HEK293 (cell line): ENCODE measurements around the gene LRRC8D.

Experiments used
- FEZF1 ChIP-seq: fragments of 450-650 bp; formaldehyde crosslinking; IDR thresholded peaks from 2 replicates; pipeline ENCODE4 v1.5.1; 2016; ENCODE audit warnings: missing biosample characterization, missing genetic modification characterization
- GLIS2 ChIP-seq: fragments of 450-650 bp; formaldehyde crosslinking; IDR thresholded peaks from 2 replicates; pipeline ENCODE4 v1.5.1; 2016; ENCODE audit warnings: missing biosample characterization, missing genetic modification characterization
- INSM2 ChIP-seq: fragments of 450-650 bp; formaldehyde crosslinking; IDR thresholded peaks from 2 replicates; pipeline ENCODE4 v1.5.1; 2016; ENCODE audit warnings: missing biosample characterization, missing genetic modification characterization
- KLF9 ChIP-seq: fragments of 450-650 bp; formaldehyde crosslinking; IDR thresholded peaks from 2 replicates; pipeline ENCODE4 v1.5.1; 2016; ENCODE audit warnings: missing biosample characterization, missing genetic modification characterization, low read depth
- PRDM2 ChIP-seq: fragments of 450-650 bp; formaldehyde crosslinking; IDR thresholded peaks from 2 replicates; pipeline ENCODE4 v1.5.1; 2016; ENCODE audit warnings: missing biosample characterization, missing genetic modification characterization, borderline replicate concordance
- SALL2 ChIP-seq: fragments of 450-650 bp; formaldehyde crosslinking; IDR thresholded peaks from 2 replicates; pipeline ENCODE4 v1.5.0; 2017; ENCODE audit warnings: missing biosample characterization, mild to moderate bottlenecking, missing genetic modification characterization, borderline replicate concordance
- SCRT2 ChIP-seq: fragments of 450-650 bp; formaldehyde crosslinking; IDR thresholded peaks from 2 replicates; pipeline ENCODE4 v1.5.1; 2016; ENCODE audit warnings: missing biosample characterization, missing genetic modification characterization
- SP2 ChIP-seq: fragments of 450-650 bp; formaldehyde crosslinking; IDR thresholded peaks from 2 replicates; pipeline ENCODE4 v1.5.1; 2016; ENCODE audit warnings: missing biosample characterization, missing genetic modification characterization
- ZBTB21 ChIP-seq: fragments of 450-650 bp; formaldehyde crosslinking; IDR thresholded peaks from 2 replicates; pipeline ENCODE4 v1.5.1; 2017; ENCODE audit warnings: missing biosample characterization, missing genetic modification characterization
- ZNF24 ChIP-seq: fragments of 450-650 bp; formaldehyde crosslinking; IDR thresholded peaks from 2 replicates; pipeline ENCODE4 v1.5.1; 2016; ENCODE audit warnings: missing biosample characterization, missing genetic modification characterization
- ZNF391 ChIP-seq: fragments of 450-650 bp; formaldehyde crosslinking; IDR thresholded peaks from 2 replicates; pipeline ENCODE4 v1.5.1; 2016; ENCODE audit warnings: low read depth, missing biosample characterization, missing genetic modification characterization, borderline replicate concordance
- ZNF394 ChIP-seq: fragments of 450-650 bp; formaldehyde crosslinking; IDR thresholded peaks from 2 replicates; pipeline ENCODE4 v1.5.1; 2016; ENCODE audit warnings: missing biosample characterization, missing genetic modification characterization, mild to moderate bottlenecking, moderate library complexity, borderline replicate concordance
- ZNF416 ChIP-seq: fragments of 450-650 bp; formaldehyde crosslinking; IDR thresholded peaks from 2 replicates; pipeline ENCODE4 v1.5.1; 2016; ENCODE audit warnings: missing biosample characterization, missing genetic modification characterization
- ZNF449 ChIP-seq: fragments of 450-650 bp; formaldehyde crosslinking; IDR thresholded peaks from 2 replicates; pipeline ENCODE4 v1.5.1; 2017; ENCODE audit warnings: missing biosample characterization, mild to moderate bottlenecking, missing genetic modification characterization, moderate library complexity
- ZNF473 ChIP-seq: fragments of 450-650 bp; formaldehyde crosslinking; IDR thresholded peaks from 2 replicates; pipeline ENCODE4 v1.5.1; 2017; ENCODE audit warnings: missing biosample characterization, missing genetic modification characterization
- ZNF518A ChIP-seq: fragments of 450-650 bp; formaldehyde crosslinking; conservative IDR thresholded peaks from 2 replicates; pipeline ENCODE4 v1.5.1; 2016; ENCODE audit warnings: low read depth, missing biosample characterization, missing genetic modification characterization
- ZNF623 ChIP-seq: fragments of 450-650 bp; formaldehyde crosslinking; IDR thresholded peaks from 2 replicates; pipeline ENCODE4 v1.5.1; 2016; ENCODE audit warnings: missing biosample characterization, missing genetic modification characterization
- ZNF626 ChIP-seq: fragments of 450-650 bp; sonication (Bioruptor Pico); formaldehyde crosslinking; IDR thresholded peaks from 2 replicates; pipeline ENCODE4 v1.5.1; 2018; ENCODE audit warnings: missing biosample characterization, missing genetic modification characterization, inconsistent platforms
- ZNF639 ChIP-seq: fragments of 450-650 bp; formaldehyde crosslinking; IDR thresholded peaks from 2 replicates; pipeline ENCODE4 v1.5.1; 2016; ENCODE audit warnings: missing biosample characterization, missing genetic modification characterization
- ZNF677 ChIP-seq: fragments of 450-650 bp; IDR thresholded peaks from 2 replicates; pipeline ENCODE4 v1.5.0; 2018; ENCODE audit warnings: missing biosample characterization, mild to moderate bottlenecking, missing genetic modification characterization, moderate library complexity
- TF ChIP-seq, protein P1 (sequence below): fragments of 450-650 bp; formaldehyde crosslinking; IDR thresholded peaks from 2 replicates; pipeline ENCODE4 v1.5.1; 2016; ENCODE audit warnings: missing biosample characterization, missing genetic modification characterization

Gene LRRC8D

GRCh38 chr1:89890085-89890752, 69.4 kb downstream of the LRRC8D start (continued):
- TF ChIP-seq PRDM2 (tag by site-specific recombination) (no peak), ZNF394 (peak; percentile 65; the same call in 1 of the 2 replicates), ZBTB21 (tag by site-specific recombination) (peak; percentile 62; the same call in 1 of the 2 replicates), SP2 (peak; percentile 22; the same call in 1 of the 2 replicates), ZNF639 (tag by site-specific recombination) (peak; percentile 88; the same call in 1 of the 2 replicates), KLF9 (tag by site-specific recombination) (no peak), INSM2 (peak; percentile 67; the same call in 1 of the 2 replicates), ZNF623 (tag by site-specific recombination) (no peak), SCRT2 (tag by site-specific recombination) (0 out of 2 replicates have a peak, but pooled peaks have one; percentile 30), ZNF449 (tag by site-specific recombination) (peak; percentile 20; the same call in 1 of the 2 replicates), ZNF626 (tag by site-specific recombination) (no peak), SALL2 (tag by site-specific recombination) (no peak), ZNF677 (tag by site-specific recombination) (no peak), FEZF1 (peak; percentile 51), ZNF518A (tag by site-specific recombination) (peak; percentile 28; the same call in 1 of the 2 replicates), ZNF391 (tag by site-specific recombination) (peak; percentile 67; the same call in 1 of the 2 replicates), ZNF473 (tag by site-specific recombination) (no peak), ZNF24 (peak; percentile 93), ZNF416 (tag by site-specific recombination) (no peak), GLIS2 (tag by site-specific recombination) (peak; percentile 70)
- TF ChIP-seq, protein P1, sequence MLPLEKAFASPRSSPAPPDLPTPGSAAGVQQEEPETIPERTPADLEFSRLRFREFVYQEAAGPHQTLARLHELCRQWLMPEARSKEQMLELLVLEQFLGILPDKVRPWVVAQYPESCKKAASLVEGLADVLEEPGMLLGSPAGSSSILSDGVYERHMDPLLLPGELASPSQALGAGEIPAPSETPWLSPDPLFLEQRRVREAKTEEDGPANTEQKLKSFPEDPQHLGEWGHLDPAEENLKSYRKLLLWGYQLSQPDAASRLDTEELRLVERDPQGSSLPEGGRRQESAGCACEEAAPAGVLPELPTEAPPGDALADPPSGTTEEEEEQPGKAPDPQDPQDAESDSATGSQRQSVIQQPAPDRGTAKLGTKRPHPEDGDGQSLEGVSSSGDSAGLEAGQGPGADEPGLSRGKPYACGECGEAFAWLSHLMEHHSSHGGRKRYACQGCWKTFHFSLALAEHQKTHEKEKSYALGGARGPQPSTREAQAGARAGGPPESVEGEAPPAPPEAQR, result no peak
